GM21529 (cell line): ENCODE data around the gene ARHGEF3.
A peak's percentile ranks its signal among the peaks of the same experiment; 100 is the strongest.

Experiments
- ATAC-seq: cut with Tn5 transposase; IDR thresholded peaks from one replicate; pipeline ENCODE4 v1.9.1; 2021; ENCODE audit not compliant: unreplicated experiment

The ARHGEF3 gene

GRCh38 chr3:56684029-56684428 lies 117.7 kb downstream of the ARHGEF3 start:
- no peak for ATAC-seq

GRCh38 chr3:56683122-56683817 lies 118.5 kb downstream of the ARHGEF3 start, which contains the start of gene TASOR:
TSS of gene TASOR (minus strand) at chr3:56683265. CDS start at chr3:56683006, 259 bp downstream.
- peak; percentile 69 for ATAC-seq

GRCh38 chr3:56682462-56683121 lies 119.2 kb downstream of the ARHGEF3 start:
- ATAC-seq: peak; percentile 67

- ATAC-seq: no peak
These were observed 119.7 kb downstream of the ARHGEF3 start for GRCh38 chr3:56681984-56682461.

- no peak for ATAC-seq
These were observed 121.6 kb downstream of the ARHGEF3 start for GRCh38 chr3:56680054-56680580.
